Mesenchymal stem cell (in vitro differentiated cells and primary cell): Measurements from ENCODE around the gene SETD2.
A peak's percentile ranks its signal among the peaks of the same experiment; 100 is the strongest.

ENCODE experiments used
- DNase-seq: peaks from one replicate; pipeline ENCODE4 v3.0.0-alpha.2; 2013
- H2AFZ ChIP-seq: one replicate; pipeline ENCODE4 v1.6.1; 2013; ENCODE audit warnings: low read depth, mild to moderate bottlenecking, control low read depth, inconsistent platforms, low read length, moderate library complexity
- H2AK5ac ChIP-seq: 2 replicates; pipeline ENCODE4 v1.6.1; 2013; ENCODE audit warnings: low read length, moderate library complexity, mild to moderate bottlenecking, inconsistent platforms; ENCODE audit not compliant: severe bottlenecking
- H2BK120ac ChIP-seq: one replicate; pipeline ENCODE4 v1.6.1; 2013; ENCODE audit warnings: low read depth, mild to moderate bottlenecking, inconsistent platforms, low read length, moderate library complexity
- H2BK12ac ChIP-seq, 2 experiments: one replicate each; pipeline ENCODE4 v1.6.1; 2013; ENCODE audit warnings: inconsistent platforms in 2 of 2, low read length in 2 of 2, mild to moderate bottlenecking in 2 of 2, moderate library complexity in 2 of 2, control low read depth in 1 of 2
- H2BK15ac ChIP-seq: one replicate; pipeline ENCODE4 v1.6.1; 2013; ENCODE audit warnings: mild to moderate bottlenecking, low read depth, inconsistent platforms; ENCODE audit not compliant: poor library complexity, severe bottlenecking
- H2BK5ac ChIP-seq: 2 replicates; pipeline ENCODE4 v1.6.1; 2013; ENCODE audit warnings: low read depth, mild to moderate bottlenecking, low read length, control low read depth, inconsistent platforms; ENCODE audit not compliant: poor library complexity, severe bottlenecking
- H3K14ac ChIP-seq, 2 experiments: one replicate each; pipeline ENCODE4 v1.6.1; 2013; ENCODE audit warnings: inconsistent platforms in 2 of 2, low read length in 2 of 2, control low read depth in 1 of 2, mild to moderate bottlenecking in 1 of 2, moderate library complexity in 1 of 2
- H3K18ac ChIP-seq, 2 experiments: one replicate each; pipeline ENCODE4 v1.6.1; 2013; ENCODE audit warnings: inconsistent platforms in 2 of 2, low read length in 2 of 2, control low read depth in 1 of 2, low read depth in 1 of 2, mild to moderate bottlenecking in 1 of 2
- H3K23ac ChIP-seq, 2 experiments: one replicate each; pipeline ENCODE4 v1.6.1; 2013; ENCODE audit warnings: inconsistent platforms in 2 of 2, low read length in 2 of 2, mild to moderate bottlenecking in 2 of 2, moderate library complexity in 2 of 2, control low read depth in 1 of 2
- H3K27ac ChIP-seq: 2 replicates; pipeline ENCODE4 v1.5.1; 2013; ENCODE audit warnings: mild to moderate bottlenecking, moderate library complexity, low read length, control low read depth, inconsistent platforms; ENCODE audit not compliant: poor library complexity, severe bottlenecking
- H3K27me3 ChIP-seq, 2 experiments: 2 replicates each; pipeline versions ENCODE4 v1.6.1 to v1.7.0; 2013; ENCODE audit warnings: low read length in 2 of 2, mild to moderate bottlenecking in 2 of 2, moderate library complexity in 2 of 2, control low read depth in 1 of 2, inconsistent platforms in 1 of 2; ENCODE audit not compliant: control insufficient read depth in 1 of 2, insufficient read depth in 1 of 2
- H3K36me3 ChIP-seq, 2 experiments: 2 replicates each; pipeline versions ENCODE4 v1.6.1 to v1.7.0; 2013; ENCODE audit warnings: low read length in 2 of 2, control low read depth in 1 of 2, inconsistent platforms in 1 of 2, low read depth in 1 of 2, mild to moderate bottlenecking in 1 of 2; ENCODE audit not compliant: insufficient read depth in 2 of 2, control insufficient read depth in 1 of 2
- H3K4ac ChIP-seq, 2 experiments: one replicate each; pipeline ENCODE4 v1.6.1; 2013; ENCODE audit warnings: inconsistent platforms in 2 of 2, low read length in 2 of 2, mild to moderate bottlenecking in 2 of 2, moderate library complexity in 2 of 2, control low read depth in 1 of 2, low read depth in 1 of 2
- H3K4me1 ChIP-seq: 2 replicates; pipeline ENCODE4 v1.6.1; 2013; ENCODE audit warnings: low read depth, low read length, control low read depth; ENCODE audit not compliant: control insufficient read depth, insufficient read depth
- H3K4me2 ChIP-seq: 2 replicates; pipeline ENCODE4 v1.6.1; 2013; ENCODE audit warnings: low read length, mild to moderate bottlenecking, inconsistent platforms; ENCODE audit not compliant: poor library complexity, severe bottlenecking
- H3K4me3 ChIP-seq, 2 experiments: 2 replicates each; pipeline versions ENCODE4 v1.5.1 to v1.7.0; 2013; ENCODE audit warnings: low read length in 2 of 2, mild to moderate bottlenecking in 2 of 2, control low read depth in 1 of 2, low read depth in 1 of 2; ENCODE audit not compliant: insufficient read depth in 1 of 2
- H3K79me1 ChIP-seq: replicated peaks from 2 replicates; pipeline ENCODE4 v1.6.1; 2013; ENCODE audit warnings: mild to moderate bottlenecking, control low read depth, low read length, inconsistent platforms; ENCODE audit not compliant: poor library complexity, severe bottlenecking
- H3K9ac ChIP-seq: 2 replicates; pipeline ENCODE4 v1.7.0; 2013; ENCODE audit warnings: mild to moderate bottlenecking, low read length, moderate library complexity
- H3K9me3 ChIP-seq: 2 replicates; pipeline ENCODE4 v1.7.0; 2013; ENCODE audit warnings: mild to moderate bottlenecking, low read length; ENCODE audit not compliant: control insufficient read depth
- H4K8ac ChIP-seq: one replicate; pipeline ENCODE4 v1.6.1; 2013; ENCODE audit warnings: inconsistent platforms, mild to moderate bottlenecking, low read length, moderate library complexity
- H4K91ac ChIP-seq: one replicate; pipeline ENCODE4 v1.6.1; 2013; ENCODE audit warnings: mild to moderate bottlenecking, low read length, inconsistent platforms
- WGBS: methylation state at CpG from one replicate; pipeline ENCODE4 v1.1.7; 2013; ENCODE audit warnings: mixed read lengths; 5-methylcytosine and 5-hydroxymethylcytosine counted together

SETD2 gene

DNA sequence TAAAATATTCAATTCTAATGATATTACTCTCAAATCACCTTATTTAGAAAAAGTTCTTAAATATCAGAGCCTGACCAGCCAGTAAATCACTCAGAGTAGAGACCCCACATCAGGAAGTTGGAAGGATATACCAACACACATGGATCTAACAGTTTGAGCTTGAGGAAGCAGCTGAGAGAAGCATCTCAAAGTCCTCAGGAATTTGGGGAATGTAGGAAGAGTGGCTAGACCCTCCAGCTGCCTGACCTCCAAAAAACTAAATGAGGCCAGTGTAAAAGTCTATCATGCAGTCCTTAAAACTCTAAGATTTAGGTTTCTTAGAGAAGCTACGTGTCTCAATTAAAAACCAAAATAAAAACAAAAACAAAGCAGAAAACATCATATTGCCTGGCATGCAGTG lies 55.4 kb downstream of the SETD2 start:
- Histone ChIP-seq H4K8ac (no peak overlapping the region), H3K27ac (peak overlapping the region; percentile 71), H2AFZ (no peak overlapping the region), H3K4me2 (no peak overlapping the region), H2BK5ac (no peak overlapping the region), H3K36me3 (peaks cover 16 to 66% of the 10 kb centered on the region in 2 experiments), H3K14ac (no peak overlapping the region), H3K9me3 (no peaks in the 10 kb centered on the region), H2BK15ac (no peak overlapping the region), H3K4me1 (peaks cover 12% of the 10 kb centered on the region), H2AK5ac (no peak overlapping the region), H3K4ac (no peak overlapping the region), H2BK12ac (no peak overlapping the region), H3K23ac (no peak overlapping the region), H3K79me1 (peaks cover 23% of the 10 kb centered on the region), H3K9ac (no peak overlapping the region), H2BK120ac (no peak overlapping the region), H3K4me3 (no peak overlapping the region), H3K27me3 (no peaks in the 10 kb centered on the region), H4K91ac (no peak overlapping the region), H3K18ac (no peak overlapping the region)
- WGBS = no CpG with 5 or more reads among the region's 1 CpG
- no peak for DNase-seq

DNA sequence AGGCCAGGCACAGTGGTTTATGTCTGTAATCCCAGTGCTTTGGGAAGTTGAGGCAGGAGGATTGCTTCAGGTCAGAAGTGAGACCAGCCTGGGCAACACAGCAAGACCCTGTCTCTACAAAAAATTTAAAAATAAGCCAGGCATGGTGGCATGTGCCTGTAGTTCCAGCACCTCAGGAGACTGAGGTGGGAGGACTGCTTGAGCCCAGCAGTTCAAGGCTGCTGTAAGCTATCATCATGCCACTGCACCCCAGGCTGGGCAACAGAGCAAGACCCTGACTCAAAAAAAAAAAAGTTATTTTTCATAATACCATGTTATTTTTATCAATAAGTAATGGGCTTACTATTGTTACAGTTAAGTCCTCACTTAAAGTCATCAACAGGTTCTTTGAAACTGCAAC lies 59.7 kb downstream of the SETD2 start:
- H3K4me2 ChIP-seq = no peak overlapping the region
- H2BK12ac ChIP-seq = no peak overlapping the region
- H3K27me3 ChIP-seq = no peaks in the 10 kb centered on the region
- peaks cover 7 to 57% of the 10 kb centered on the region in 2 experiments for H3K36me3 ChIP-seq
- no peak overlapping the region for H2AFZ ChIP-seq
- no peak overlapping the region for H3K4ac ChIP-seq
- H4K8ac ChIP-seq = no peak overlapping the region
- no peak overlapping the region for H3K27ac ChIP-seq
- H3K4me1 ChIP-seq = peaks cover 7% of the 10 kb centered on the region
- no peak overlapping the region for H3K18ac ChIP-seq
- H2BK5ac ChIP-seq = no peak overlapping the region
- no peak overlapping the region for H3K23ac ChIP-seq
- no peak overlapping the region for H2BK15ac ChIP-seq
- no peak overlapping the region for H2BK120ac ChIP-seq
- no peak overlapping the region for H3K9ac ChIP-seq
- H3K14ac ChIP-seq = no peak overlapping the region
- H3K9me3 ChIP-seq = no peaks in the 10 kb centered on the region
- H2AK5ac ChIP-seq = no peak overlapping the region
- H3K4me3 ChIP-seq = no peak overlapping the region
- no peak for DNase-seq
- peaks cover 20% of the 10 kb centered on the region for H3K79me1 ChIP-seq
- H4K91ac ChIP-seq = no peak overlapping the region

DNA sequence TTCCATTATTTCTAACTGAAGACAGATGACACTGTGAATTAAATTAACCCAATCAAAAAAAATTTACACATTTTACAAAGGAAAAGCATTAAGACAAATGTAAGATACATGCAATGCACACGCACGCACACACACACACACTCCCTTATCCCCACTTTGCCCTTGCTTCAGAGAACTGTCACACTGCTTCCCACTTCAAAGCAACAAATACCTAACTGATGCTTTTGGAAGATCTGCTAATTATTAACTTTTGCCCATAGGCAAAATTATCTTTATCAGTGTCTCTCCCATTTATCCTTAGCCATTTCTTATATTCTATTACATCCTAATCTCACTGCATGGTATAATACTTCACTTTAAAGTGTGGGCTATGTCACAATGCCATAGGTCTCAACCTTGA lies 60.3 kb downstream of the SETD2 start:
- 66% methylated on average over 2 of the region's 2 CpGs for WGBS
- no peak overlapping the region for H3K18ac ChIP-seq
- H4K8ac ChIP-seq = no peak overlapping the region
- H2BK5ac ChIP-seq = no peak overlapping the region
- no peak overlapping the region for H4K91ac ChIP-seq
- H3K4me2 ChIP-seq = no peak overlapping the region
- H3K14ac ChIP-seq = no peak overlapping the region
- no peak overlapping the region for H2AFZ ChIP-seq
- peaks cover 5% of the 10 kb centered on the region for H3K4me1 ChIP-seq
- no peak for DNase-seq
- H2BK15ac ChIP-seq = no peak overlapping the region
- H3K79me1 ChIP-seq = peaks cover 19% of the 10 kb centered on the region
- no peaks in the 10 kb centered on the region for H3K9me3 ChIP-seq
- no peak overlapping the region for H3K27ac ChIP-seq
- no peak overlapping the region for H3K23ac ChIP-seq
- H3K4ac ChIP-seq = no peak overlapping the region
- no peak overlapping the region for H3K9ac ChIP-seq
- no peaks in the 10 kb centered on the region for H3K27me3 ChIP-seq
- no peak overlapping the region for H2AK5ac ChIP-seq
- no peak overlapping the region for H2BK120ac ChIP-seq
- H2BK12ac ChIP-seq = no peak overlapping the region
- peaks cover 7 to 56% of the 10 kb centered on the region in 2 experiments for H3K36me3 ChIP-seq
- no peak overlapping the region for H3K4me3 ChIP-seq

DNA sequence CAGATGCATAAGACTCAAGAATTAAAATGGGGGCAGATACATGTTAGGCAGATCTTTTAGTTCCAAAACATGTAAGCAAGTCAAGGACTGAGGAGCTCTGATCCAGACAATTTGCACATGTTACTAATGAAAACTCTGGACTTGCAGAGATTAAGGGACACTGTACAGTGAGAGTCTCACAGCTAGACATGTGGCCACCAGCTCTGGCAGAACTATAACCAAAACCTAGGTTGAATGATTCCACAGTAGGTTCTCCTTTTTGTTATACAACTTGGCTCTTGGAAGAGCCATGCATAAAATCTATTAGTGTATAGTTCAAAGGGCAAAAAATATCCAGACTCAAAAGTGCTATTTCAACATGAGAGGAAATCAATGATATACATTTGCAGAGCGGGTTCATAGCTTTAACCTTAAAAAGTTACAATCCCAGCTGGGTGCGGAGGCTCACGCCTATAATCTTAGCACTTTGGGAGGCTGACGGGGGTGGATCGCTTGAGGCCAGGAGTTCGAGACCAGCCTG lies 61.8 kb downstream of the SETD2 start:
- 98% methylated on average over 6 of the region's 6 CpGs for WGBS
- H3K18ac ChIP-seq = no peak overlapping the region
- no peak overlapping the region for H3K23ac ChIP-seq

More for the DNA sequence above, 61.8 kb downstream of the SETD2 start:
- H2BK5ac ChIP-seq = no peak overlapping the region
- H3K4me2 ChIP-seq = no peak overlapping the region
- no peak overlapping the region for H3K14ac ChIP-seq
- H4K8ac ChIP-seq = no peak overlapping the region
- no peak overlapping the region for H3K9ac ChIP-seq
- H3K4ac ChIP-seq = no peak overlapping the region
- no peaks in the 10 kb centered on the region for H3K27me3 ChIP-seq
- H3K4me1 ChIP-seq = peaks cover 5% of the 10 kb centered on the region
- H2AFZ ChIP-seq = no peak overlapping the region
- no peak overlapping the region for H3K27ac ChIP-seq
- no peaks in the 10 kb centered on the region for H3K9me3 ChIP-seq
- H3K4me3 ChIP-seq = no peak overlapping the region
- no peak overlapping the region for H2AK5ac ChIP-seq
- no peak for DNase-seq
- H2BK15ac ChIP-seq = no peak overlapping the region
- no peak overlapping the region for H4K91ac ChIP-seq
- H3K79me1 ChIP-seq = peaks cover 16% of the 10 kb centered on the region
- H3K36me3 ChIP-seq = peaks cover 7 to 63% of the 10 kb centered on the region in 2 experiments
- H2BK12ac ChIP-seq = no peak overlapping the region
- H2BK120ac ChIP-seq = no peak overlapping the region
